Gastroesophageal sphincter (tissue), 4 donors: ENCODE data around the gene LSMEM2. TPM values are rescaled to one million over a fixed set of nuclear protein-coding genes. Genes with fewer than 3 reads are reported as not detected.
"Not testable (repeated sequence)": the region's sequence is repeated elsewhere in the genome, so short reads cannot be mapped to it uniquely, and the experiment has no call there.

Experiments used
- ATAC-seq: fragments of 150-250 bp; one replicate; pipeline ENCODE4 v1.9.1; 2016; ENCODE audit warnings: mild to moderate bottlenecking, moderate library complexity
- H3K27ac ChIP-seq, 4 donors: fragments of 200-600 bp; sonication (generic) in 3 of 4; 1 replicate in 3 of 4; 2 replicates in 1 of 4; pipeline ENCODE4 v1.5.1; 2016 to 2019
- H3K27me3 ChIP-seq: fragments of 200-600 bp; sonication (generic); one replicate; pipeline ENCODE4 v1.5.1; 2019
- H3K36me3 ChIP-seq, 2 donors: fragments of 200-600 bp; sonication (generic); one replicate each; pipeline ENCODE4 v1.5.1; 2019; ENCODE audit warnings: control low read depth in 1 of 2
- H3K4me1 ChIP-seq, 3 donors: fragments of 200-600 bp; sonication (generic); 1 replicate in 2 of 3; 2 replicates in 1 of 3; pipeline ENCODE4 v1.5.1; 2016 to 2019; ENCODE audit warnings: control low read depth in 2 of 3
- H3K4me3 ChIP-seq, 2 donors: fragments of 200-600 bp; sonication (generic); one replicate each; pipeline ENCODE4 v1.5.1; 2019; ENCODE audit warnings: mild to moderate bottlenecking in 1 of 2, moderate library complexity in 1 of 2
- H3K9me3 ChIP-seq, 3 donors: fragments of 200-600 bp; sonication (generic); one replicate each; pipeline ENCODE4 v1.5.1; 2017 to 2019; ENCODE audit warnings: control low read depth in 2 of 3
- CTCF ChIP-seq, 4 experiments: fragments of 200-600 bp in 2 of 4; fragments of 450-650 bp in 2 of 4; sonication (generic) in 1 of 4; IDR thresholded peaks; one replicate each; pipeline ENCODE4 v1.5.1; 2017 to 2019; ENCODE audit warnings: antibody characterized with exemption in 4 of 4, mild to moderate bottlenecking in 2 of 4, moderate library complexity in 2 of 4
- EP300 ChIP-seq: sonication (generic); formaldehyde crosslinking; IDR thresholded peaks from one replicate; pipeline ENCODE4 v1.6.1; 2017; ENCODE audit warnings: antibody characterized with exemption, mild to moderate bottlenecking
- POLR2A ChIP-seq, 2 donors: fragments of 450-650 bp; IDR thresholded peaks; one replicate each; pipeline ENCODE4 v1.6.1; 2017; ENCODE audit warnings: antibody characterized with exemption in 2 of 2, mild to moderate bottlenecking in 2 of 2, moderate library complexity in 1 of 2
- POLR2AphosphoS5 ChIP-seq: sonication (generic); formaldehyde crosslinking; IDR thresholded peaks from one replicate; pipeline ENCODE4 v1.6.1; 2017; ENCODE audit warnings: antibody characterized with exemption
- WGBS, 2 donors: methylation state at CpG; one replicate each; pipeline ENCODE4 v1.1.5; 2018; ENCODE audit warnings: low coverage in 1 of 2; 5-methylcytosine and 5-hydroxymethylcytosine counted together
- total RNA-seq, 4 donors: library from RNA; depleted of rRNA; stranded (reverse); fragments of >200 nt; gene quantifications; one replicate each; pipeline ENCODE4 v1.1.0, GENCODE V29; 2016

Gene LSMEM2
- total RNA-seq, 4 donors from 2014 or later, result not detected

GRCh38 chr3:50260027-50260941 is 18.6 kb upstream of the LSMEM2 start:
- Histone ChIP-seq H3K27me3 (no peaks in the 10 kb centered on the region), H3K9me3 (peaks cover 0 to 8% (median 0%) of the 10 kb centered on the region in 3 donors), H3K27ac (peak overlapping the region; percentile 83 to 100 (median 96)), H3K4me1 (peaks cover 3 to 94% (median 35%) of the 10 kb centered on the region in 3 donors), H3K36me3 (peaks cover 0 to 38% of the 10 kb centered on the region in 2 donors), H3K4me3 (peak overlapping the region; percentile 35 to 63)
- peak; percentile 87 for ATAC-seq
- WGBS, 2 donors, result 0% methylated on average over 6 of the region's 70 CpGs; no CpG with 5 or more reads in 1 of the 2 donors
- peak in 3 of 4 experiments; percentile 99 to 100 (median 99) for TF ChIP-seq CTCF (IDR thresholded peaks at IDR 0.05)
- TF ChIP-seq POLR2AphosphoS5, result peak; percentile 66
- peak; percentile 38 to 65 for TF ChIP-seq POLR2A (IDR thresholded peaks at IDR 0.05)
- no peak for TF ChIP-seq EP300

GRCh38 chr3:50260942-50261441 is 17.9 kb upstream of the LSMEM2 start:
- Histone ChIP-seq H3K27ac (peak overlapping the region; percentile 83 to 100 (median 96)), H3K4me3 (peak overlapping the region in 1 of 2 donors; percentile 63), H3K9me3 (peaks cover 0 to 8% (median 0%) of the 10 kb centered on the region in 3 donors), H3K36me3 (peaks cover 0 to 31% of the 10 kb centered on the region in 2 donors), H3K4me1 (peaks cover 3 to 94% (median 38%) of the 10 kb centered on the region in 3 donors), H3K27me3 (no peaks in the 10 kb centered on the region)
- WGBS, 2 donors, result no CpG with 5 or more reads among the region's 5 CpGs
- ATAC-seq, result no peak
- TF ChIP-seq CTCF (IDR thresholded peaks at IDR 0.05), result no peak
- TF ChIP-seq POLR2AphosphoS5, result no peak
- TF ChIP-seq EP300, result no peak
- TF ChIP-seq POLR2A (IDR thresholded peaks at IDR 0.05), result no peak

GRCh38 chr3:50261505-50261904 is 17.4 kb upstream of the LSMEM2 start:
- Histone ChIP-seq H3K27me3 (no peaks in the 10 kb centered on the region), H3K4me1 (peaks cover 3 to 94% (median 42%) of the 10 kb centered on the region in 3 donors), H3K27ac (peak overlapping the region; percentile 83 to 100 (median 96)), H3K36me3 (peaks cover 0 to 26% of the 10 kb centered on the region in 2 donors), H3K9me3 (peaks cover 0 to 8% (median 0%) of the 10 kb centered on the region in 3 donors), H3K4me3 (no peak overlapping the region)
- no peak for ATAC-seq
- TF ChIP-seq CTCF (IDR thresholded peaks at IDR 0.05), result no peak
- no peak for TF ChIP-seq POLR2AphosphoS5
- TF ChIP-seq EP300, result no peak
- TF ChIP-seq POLR2A (IDR thresholded peaks at IDR 0.05), result no peak
- 14 to 17% methylated on average over 1 of the region's 2 CpGs for WGBS, 2 donors

GRCh38 chr3:50262200-50262599 is 16.7 kb upstream of the LSMEM2 start:
- H3K27me3 ChIP-seq, H3K9me3 ChIP-seq, H3K4me3 ChIP-seq, ATAC-seq: not testable (repeated sequence)
- peak overlapping the region in 3 of 4 donors; percentile 95 to 100 (median 98) for H3K27ac ChIP-seq
- peaks cover 0 to 19% of the 10 kb centered on the region in 2 donors for H3K36me3 ChIP-seq
- 86 to 90% methylated on average over 2 to 4 of the region's 4 CpGs for WGBS, 2 donors
- H3K4me1 ChIP-seq, result peaks cover 3 to 94% (median 42%) of the 10 kb centered on the region in 3 donors

GRCh38 chr3:50262778-50263177 is 16.1 kb upstream of the LSMEM2 start:
- H3K27ac ChIP-seq, result peak overlapping the region in 3 of 4 donors; percentile 95 to 100 (median 98)
- no peak for TF ChIP-seq POLR2A (IDR thresholded peaks at IDR 0.05)
- TF ChIP-seq POLR2AphosphoS5, result no peak
- TF ChIP-seq EP300, result no peak
- TF ChIP-seq CTCF (IDR thresholded peaks at IDR 0.05), result no peak
- no peak overlapping the region for H3K4me3 ChIP-seq
- 40% methylated on average over 1 of the region's 7 CpGs; no CpG with 5 or more reads in 1 of the 2 donors for WGBS, 2 donors
- no peak for ATAC-seq
- peaks cover 3 to 94% (median 42%) of the 10 kb centered on the region in 3 donors for H3K4me1 ChIP-seq
- peaks cover 0 to 3% (median 0%) of the 10 kb centered on the region in 3 donors for H3K9me3 ChIP-seq
- no peaks in the 10 kb centered on the region for H3K27me3 ChIP-seq
- H3K36me3 ChIP-seq, result peaks cover 0 to 13% of the 10 kb centered on the region in 2 donors
